Retinal pigment epithelial cell (primary cell): ENCODE measurements around the gene KHK.

Source experiments
- DNase-seq: peaks from one replicate; pipeline ENCODE4 v3.0.0-alpha.2; 2010; ENCODE audit warnings: low read depth
- H3K4me3 ChIP-seq: 2 replicates; pipeline ENCODE4 v1.5.1; 2011; ENCODE audit warnings: mild to moderate bottlenecking, low read length, control low read depth, moderate library complexity
- CTCF ChIP-seq: conservative IDR thresholded peaks from 2 replicates; pipeline ENCODE4 v1.5.1; 2011; ENCODE audit warnings: low read depth, low read length, control low read depth, inconsistent platforms

Gene KHK

GRCh38 chr2:27149570-27150405, 63.2 kb downstream of the KHK start:
- no peak for TF ChIP-seq CTCF
- DNase-seq = no peak
- H3K4me3 ChIP-seq = no peak overlapping the region
